NK-92 treated with Interleukin-12 subunit alpha and Interleukin-12 subunit beta, amount 100 ng/mL, for 24 hours (cell line): ENCODE data around the gene TDRD6.
"Not testable (repeated sequence)": the region's sequence is repeated elsewhere in the genome, so short reads cannot be mapped to it uniquely, and the experiment has no call there.

Source experiments
- DNase-seq: peaks from one replicate; lab custom pipeline; 2025; lab: John Stamatoyannopoulos, UW

Gene TDRD6, protein sequence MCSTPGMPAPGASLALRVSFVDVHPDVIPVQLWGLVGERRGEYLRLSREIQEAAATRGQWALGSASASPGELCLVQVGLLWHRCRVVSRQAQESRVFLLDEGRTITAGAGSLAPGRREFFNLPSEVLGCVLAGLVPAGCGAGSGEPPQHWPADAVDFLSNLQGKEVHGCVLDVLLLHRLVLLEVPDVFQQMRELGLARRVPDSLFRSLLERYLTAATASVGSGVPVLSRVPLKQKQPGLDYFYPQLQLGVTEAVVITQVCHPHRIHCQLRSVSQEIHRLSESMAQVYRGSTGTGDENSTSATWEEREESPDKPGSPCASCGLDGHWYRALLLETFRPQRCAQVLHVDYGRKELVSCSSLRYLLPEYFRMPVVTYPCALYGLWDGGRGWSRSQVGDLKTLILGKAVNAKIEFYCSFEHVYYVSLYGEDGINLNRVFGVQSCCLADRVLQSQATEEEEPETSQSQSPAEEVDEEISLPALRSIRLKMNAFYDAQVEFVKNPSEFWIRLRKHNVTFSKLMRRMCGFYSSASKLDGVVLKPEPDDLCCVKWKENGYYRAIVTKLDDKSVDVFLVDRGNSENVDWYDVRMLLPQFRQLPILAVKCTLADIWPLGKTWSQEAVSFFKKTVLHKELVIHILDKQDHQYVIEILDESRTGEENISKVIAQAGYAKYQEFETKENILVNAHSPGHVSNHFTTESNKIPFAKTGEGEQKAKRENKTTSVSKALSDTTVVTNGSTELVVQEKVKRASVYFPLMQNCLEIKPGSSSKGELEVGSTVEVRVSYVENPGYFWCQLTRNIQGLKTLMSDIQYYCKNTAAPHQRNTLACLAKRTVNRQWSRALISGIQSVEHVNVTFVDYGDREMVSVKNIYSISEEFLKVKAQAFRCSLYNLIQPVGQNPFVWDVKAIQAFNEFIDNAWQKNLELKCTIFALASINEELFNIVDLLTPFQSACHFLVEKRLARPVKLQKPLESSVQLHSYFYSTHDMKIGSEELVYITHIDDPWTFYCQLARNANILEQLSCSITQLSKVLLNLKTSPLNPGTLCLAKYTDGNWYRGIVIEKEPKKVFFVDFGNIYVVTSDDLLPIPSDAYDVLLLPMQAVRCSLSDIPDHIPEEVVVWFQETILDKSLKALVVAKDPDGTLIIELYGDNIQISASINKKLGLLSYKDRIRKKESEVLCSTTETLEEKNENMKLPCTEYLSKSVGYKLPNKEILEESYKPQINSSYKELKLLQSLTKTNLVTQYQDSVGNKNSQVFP (N-terminal part only)

DNA sequence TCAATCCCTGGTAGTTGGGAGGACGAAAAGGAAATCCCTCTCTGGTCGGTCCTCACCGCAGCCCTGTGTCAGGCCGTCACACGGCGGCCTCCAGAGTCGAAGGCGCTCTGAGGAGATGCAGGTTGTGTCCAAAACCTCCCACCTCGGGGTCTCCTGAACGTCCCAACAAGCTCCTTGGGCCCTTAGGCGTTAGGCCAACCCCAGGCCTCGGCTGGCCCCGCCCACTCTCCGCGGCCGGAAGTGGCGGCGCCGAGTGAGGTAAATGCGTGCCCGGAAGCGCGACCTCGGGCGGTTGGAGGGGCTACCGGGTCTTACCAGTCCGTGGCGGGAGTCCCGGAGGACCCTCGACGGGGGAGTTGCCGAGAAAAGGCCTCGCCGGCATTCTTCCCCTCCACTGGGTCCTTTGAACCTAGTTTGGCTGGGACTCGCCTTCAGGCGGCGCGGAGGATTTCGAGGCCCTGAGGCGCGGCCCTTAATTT is at the start of gene TDRD6:
TSS of gene TDRD6 (plus strand) at position 267 of the 479 bp plus-strand sequence. CDS start 244 bp downstream, outside the sequence.
- DNase-seq, result no peak

DNA sequence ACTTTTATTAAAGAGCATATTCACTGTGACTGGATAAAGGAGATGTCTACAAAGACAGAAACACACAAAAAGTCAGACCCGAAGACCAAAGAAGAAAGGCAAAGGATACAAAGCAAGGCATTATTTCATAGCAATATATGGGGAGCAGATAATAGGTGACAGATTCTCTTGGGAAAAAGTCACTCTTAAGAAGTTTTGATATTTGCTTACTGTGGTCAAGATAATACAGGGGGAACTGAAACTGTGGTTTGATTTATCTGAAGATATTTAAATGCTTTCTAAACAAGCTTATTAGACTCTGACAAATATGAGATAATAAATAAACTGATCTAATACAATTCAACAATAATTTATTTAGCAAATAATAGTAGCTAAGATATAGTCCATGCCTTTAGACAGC is 49.8 kb upstream of the TDRD6 start:
- DNase-seq, result no peak

DNA sequence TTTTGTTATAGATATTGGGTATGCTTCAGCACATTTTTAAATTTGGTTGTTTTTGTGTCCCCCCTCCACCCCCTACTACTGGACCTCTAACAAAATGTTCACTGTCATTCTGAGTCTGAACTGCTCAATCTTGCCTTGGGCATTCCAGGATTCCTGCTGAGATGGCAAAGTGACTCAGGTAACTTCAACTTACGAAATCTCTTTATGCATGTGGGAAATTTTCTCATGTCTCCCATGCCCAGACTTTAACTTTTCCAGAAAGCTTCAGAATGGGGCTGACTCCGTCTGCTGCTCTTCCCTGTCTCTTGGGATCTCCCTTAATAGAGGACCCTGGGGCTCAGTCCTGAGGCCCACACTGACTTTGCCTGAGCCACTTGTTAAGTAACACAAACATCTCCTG is 49.0 kb upstream of the TDRD6 start:
- no peak for DNase-seq

DNA sequence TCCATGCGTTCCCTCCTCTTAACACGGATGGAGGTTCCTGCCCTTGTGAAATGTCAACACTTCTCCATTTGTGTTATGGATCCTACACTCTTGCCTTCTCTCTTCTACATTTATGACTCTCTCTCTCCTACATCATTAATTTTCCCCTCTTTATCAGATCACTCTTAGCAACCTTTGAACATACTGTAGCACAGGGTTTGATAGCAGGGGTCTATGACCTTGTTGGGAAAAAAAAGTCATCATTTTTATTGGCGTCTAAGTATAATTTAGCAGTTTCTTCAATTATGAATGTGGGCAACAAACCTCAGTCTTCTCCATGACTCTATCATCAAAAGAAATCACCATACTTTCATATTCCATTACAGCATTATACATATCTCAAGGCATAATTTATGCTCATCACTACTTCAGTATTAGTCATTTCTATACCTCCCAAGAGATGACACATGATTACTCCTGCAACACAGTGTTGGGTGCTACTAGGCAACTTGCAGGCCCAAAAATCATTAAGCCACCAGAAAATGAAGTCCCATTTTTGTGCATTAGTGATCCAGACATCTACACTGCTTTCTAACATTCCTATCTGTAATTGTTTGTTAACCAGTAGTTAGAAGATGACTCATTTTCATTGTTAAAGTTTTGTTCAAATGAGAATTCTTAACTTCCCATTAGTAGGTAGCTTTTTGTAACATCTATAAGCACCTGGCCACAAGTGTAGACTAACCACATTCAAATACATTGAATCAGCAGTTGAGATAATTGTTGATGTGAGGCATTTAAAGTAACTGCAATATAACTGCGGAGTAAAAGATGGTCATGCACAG is 44.5 kb upstream of the TDRD6 start:
- no peak for DNase-seq

DNA sequence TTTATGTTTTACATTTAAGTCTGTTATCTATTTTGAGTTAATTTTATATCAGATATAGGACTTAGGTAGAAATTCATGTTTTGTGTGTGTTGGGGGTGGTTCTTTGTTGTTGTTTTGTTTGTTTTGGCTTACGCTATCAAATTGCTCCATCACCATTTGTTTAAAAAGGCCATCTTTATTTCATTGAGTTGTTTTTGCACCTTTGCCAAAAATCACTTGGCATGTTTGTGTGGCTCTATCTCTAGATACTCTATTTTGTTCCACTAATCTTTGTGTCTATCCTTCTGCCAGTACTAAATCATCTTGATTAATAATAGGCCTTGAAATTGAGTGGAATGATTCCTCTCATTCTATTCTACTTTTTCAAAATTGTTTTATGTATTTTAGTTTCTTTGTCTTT is 42.4 kb upstream of the TDRD6 start:
- no peak for DNase-seq

DNA sequence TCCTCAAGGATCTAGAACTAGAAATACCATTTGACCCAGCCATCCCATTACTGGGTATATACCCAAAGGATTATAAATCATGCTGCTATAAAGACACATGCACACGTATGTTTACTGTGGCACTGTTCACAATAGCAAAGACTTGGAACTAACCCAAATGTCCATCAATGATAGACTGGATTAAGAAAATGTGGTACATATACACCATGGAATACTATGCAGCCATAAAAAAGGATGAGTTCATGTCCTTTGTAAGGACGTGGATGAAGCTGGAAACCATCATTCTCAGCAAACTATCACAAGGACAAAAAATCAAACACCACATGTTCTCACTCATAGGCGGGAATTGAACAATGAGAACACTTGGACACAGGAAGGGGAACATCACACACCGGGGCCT is 39.6 kb upstream of the TDRD6 start:
- DNase-seq, result not testable (repeated sequence)

DNA sequence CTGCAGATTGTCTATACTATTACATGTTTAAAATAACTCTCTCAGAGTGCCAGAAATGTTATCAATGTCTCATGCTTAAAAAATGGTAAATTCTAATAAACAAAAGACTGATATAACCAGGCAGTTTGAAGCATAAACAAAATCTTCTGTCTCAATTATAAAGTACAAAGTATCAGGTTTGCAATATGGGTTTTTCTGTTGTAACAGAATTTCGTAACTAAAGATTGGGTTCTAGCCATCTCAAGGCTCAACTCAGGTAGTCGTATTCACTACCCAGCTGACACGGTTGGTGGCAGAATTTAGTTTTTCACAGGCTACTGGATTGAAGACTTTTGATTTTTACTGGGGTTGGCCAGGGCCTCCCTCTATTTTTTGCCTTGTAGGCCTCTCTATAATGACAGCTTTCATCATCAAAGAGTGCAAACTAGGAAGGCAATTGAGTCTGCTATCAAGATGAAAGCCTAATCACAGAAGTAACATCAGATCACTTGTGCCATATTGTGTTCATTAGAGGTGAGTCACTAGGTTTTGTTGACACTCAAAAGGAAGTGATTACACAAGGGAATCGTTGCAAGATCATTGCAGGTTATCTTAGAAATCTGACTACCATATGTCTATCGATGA is 38.7 kb upstream of the TDRD6 start:
- DNase-seq, result no peak

DNA sequence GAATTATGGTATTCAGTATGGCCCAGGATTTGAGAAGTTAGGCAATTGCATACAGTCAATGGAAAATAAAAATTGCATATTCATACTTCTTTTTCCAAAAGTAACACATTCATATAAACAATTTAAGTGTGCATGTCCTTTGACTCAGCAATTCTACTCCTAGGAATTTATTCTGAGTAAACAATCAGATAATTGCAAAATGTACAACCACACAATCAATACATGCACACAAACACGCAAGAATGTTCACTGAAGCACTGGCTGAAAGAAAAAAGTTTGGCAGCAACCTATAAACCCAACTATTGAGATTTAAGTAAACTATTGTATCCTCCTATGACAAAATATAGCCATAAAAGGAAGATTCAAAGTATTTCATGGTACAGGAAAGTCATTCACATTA is 36.7 kb upstream of the TDRD6 start:
- no peak for DNase-seq

DNA sequence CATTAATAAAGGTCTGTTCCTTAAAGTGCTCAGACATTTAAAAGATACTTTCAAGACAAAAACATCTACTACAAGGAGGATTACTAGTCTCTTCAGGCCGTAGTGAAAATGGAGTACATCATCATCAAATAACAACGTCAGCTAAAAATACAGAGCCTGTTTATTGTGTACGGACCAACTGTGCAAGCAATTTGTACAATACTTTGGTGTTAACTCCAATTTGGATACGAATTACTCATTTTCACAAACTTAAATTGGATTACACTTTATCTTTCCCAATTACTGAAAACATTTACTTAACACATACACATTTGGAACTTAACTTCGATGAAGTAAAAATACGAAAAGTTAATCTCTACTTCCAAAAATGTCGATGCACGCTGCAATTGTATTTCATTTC is 35.9 kb upstream of the TDRD6 start:
- no peak for DNase-seq

DNA sequence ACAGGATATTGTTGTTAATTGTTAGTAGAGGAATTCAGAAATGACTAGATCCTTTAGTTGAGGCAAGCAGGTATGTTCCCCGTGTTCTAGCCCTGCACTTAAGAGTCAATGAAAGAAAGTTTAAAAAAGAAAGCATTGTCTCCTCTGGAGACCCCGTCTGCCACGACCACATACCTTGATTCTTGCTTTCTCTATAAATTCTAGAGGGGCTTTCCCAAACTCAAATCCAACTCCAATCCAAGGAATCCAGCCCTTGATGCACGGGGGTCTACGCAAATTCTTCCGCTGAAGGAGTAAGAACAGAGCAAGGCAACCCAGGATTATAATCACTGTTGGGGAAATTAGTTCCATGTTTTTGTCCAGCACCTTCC is 35.5 kb upstream of the TDRD6 start:
- no peak for DNase-seq

DNA sequence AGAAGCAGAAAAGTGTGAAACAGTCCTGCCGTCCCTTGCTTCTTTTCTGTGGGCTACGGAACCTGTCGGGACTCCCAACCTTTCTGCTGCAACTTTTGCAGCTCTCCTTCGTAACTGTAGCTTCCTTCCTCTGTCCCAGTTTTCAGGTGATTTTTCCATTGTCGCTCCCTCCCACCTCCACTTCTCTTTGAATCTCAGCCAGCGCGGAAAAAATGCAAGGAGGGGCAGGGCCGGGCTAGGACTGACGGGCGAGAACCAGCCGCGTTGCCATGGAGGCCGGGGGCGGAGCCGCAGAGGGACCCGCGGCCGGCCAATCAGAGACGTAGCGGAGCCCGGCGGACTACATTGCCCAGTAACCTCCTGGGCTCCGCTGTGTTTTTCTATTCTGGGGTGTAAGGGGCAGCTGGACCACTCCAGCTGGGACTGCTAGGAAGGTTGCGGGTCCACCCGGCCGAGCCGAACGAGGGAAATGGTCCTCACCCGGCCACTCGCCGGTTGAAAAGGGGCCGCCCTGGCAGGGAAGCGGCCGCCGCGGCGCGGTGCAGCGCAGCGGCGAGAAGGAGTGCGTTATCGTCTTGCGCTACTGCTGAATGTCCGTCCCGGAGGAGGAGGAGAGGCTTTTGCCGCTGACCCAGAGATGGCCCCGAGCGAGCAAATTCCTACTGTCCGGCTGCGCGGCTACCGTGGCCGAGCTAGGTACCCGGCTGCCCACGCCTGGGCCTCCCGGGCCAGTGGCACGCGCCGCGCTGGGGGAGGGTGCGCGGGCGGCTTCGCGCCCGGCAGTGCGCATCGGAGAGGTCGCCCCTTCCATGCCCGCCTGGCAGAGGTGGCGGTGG is 34.9 kb upstream of the TDRD6 start, which contains the start of the genes CYP39A1 and SLC25A27:
TSS of gene CYP39A1 (minus strand) at position 216 of the 836 bp plus-strand sequence. CDS start 236 bp downstream, outside the sequence.
TSS of gene SLC25A27 (plus strand) at position 373 of the 836 bp plus-strand sequence. CDS start at position 591, 218 bp downstream.
- no peak for DNase-seq

DNA sequence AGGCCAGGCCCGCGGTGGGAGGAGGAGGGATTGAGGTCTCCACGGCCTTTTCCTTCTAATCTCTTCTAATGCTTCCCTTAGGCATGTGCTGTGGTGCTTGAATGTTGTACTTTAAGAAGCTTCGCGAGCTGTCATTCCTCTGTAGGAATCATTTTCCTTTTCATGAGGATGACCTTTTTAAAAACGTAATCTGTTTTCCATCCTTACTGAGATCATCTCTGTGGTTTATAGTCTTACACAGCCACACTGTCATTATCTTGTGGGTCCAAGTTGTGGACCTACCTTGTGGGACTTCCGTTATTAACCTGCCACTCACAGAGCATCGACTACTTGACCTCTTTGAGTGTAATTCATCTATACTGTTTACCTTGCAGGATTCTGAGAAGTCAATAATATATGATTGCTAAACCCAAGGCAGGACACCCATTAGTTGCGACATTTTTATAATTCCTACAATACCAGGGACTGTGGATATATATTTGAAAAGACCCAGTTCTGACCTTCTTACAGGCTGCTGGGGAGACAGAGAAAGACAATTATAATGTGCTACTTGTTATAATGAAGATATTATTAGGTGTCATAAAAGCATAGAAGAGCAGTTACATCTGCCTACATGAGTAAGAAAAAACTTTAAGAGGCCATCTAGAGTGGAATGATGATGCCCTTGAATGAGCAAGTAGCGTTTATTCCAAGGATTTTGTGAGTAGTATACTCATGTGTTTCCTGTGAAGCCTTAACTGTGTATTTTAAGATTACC is 34.1 kb upstream of the TDRD6 start:
- DNase-seq, result no peak

DNA sequence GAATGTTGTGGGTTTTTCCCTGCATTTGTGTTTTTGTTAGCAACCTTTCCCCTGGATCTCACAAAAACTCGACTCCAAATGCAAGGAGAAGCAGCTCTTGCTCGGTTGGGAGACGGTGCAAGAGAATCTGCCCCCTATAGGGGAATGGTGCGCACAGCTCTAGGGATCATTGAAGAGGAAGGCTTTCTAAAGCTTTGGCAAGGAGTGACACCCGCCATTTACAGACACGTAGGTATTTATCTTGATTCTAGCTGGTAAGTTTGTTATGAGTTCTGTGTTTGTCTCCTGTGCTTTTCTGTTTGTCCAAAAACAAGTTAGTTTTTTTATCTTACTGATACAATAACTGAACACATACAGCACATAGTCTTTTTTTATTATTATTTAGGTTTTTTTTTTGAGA is 31.9 kb upstream of the TDRD6 start:
- no peak for DNase-seq

DNA sequence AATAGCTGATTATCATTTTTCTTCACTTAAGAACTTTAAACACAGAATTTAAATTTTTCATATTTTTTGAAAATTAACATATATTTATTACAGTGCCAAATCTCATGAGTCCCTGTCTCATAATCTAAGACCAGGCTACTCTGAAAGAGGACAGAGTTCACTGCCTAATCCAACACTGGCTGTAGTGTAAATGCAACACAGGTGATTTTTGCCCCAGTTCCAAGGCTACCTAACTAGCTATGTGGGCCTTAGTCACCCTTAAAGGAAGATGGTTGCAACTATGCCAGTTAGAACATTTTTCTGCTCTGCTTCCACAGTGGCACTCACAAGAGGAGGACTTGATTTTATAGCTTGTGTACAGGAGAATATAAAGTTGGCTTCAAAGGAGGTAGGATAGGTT is 30.0 kb upstream of the TDRD6 start:
- no peak for DNase-seq

DNA sequence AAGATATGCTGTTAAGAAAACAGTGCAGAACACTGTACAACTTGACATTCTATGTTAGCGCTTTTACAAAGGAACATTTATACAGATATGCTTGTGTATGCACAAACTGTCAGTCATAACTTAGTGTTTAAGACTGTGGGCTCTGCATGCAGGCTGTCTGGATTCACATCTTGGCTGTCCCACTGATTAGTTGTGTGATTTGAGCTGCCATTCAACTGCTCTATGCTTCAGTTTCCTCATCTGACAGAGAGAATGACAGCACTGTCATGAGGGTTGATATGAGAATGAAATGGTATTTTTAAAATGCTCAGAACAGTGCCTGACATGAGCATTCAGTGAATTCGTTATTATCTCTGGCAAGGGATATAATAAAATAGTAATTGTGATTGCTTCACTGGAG is 26.2 kb upstream of the TDRD6 start:
- DNase-seq, result no peak

DNA sequence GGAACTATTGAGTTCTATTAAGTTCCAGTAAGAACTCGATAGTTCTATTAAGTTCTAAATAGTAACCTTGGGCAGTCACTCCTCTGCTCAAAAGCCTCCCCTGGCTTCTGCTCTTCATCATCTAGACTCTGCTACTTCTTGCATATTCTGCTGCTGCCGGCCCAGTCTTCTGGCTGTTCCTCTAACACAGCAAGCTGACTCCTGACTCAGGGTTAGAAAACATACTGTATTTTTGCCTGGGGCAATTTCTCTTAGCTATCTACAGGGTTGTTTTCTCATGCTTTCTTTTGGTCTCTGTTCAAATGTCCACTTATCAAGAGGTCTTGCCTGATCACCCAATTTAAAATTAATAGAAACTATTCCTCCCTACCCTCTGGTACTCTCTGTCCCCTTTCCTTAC is 20.3 kb upstream of the TDRD6 start:
- DNase-seq, result no peak

DNA sequence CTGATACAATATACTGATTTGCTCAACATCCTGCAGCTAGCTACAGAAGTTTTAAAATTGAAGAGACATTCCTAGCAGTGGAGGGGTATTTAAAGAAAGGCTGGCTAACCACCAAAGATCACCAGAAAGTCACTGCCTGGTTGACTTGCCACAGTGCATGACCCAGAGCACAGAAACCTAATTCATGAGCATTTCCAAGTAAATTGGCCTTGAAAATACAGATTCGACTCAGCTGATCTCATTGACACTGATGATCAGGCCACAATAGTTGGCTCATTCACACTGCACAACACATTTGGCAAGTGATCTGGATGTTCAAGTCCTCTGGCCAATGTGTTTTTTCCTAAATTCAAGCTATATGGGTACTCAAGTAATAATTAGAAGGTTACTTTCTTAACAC is 13.3 kb upstream of the TDRD6 start:
- no peak for DNase-seq

DNA sequence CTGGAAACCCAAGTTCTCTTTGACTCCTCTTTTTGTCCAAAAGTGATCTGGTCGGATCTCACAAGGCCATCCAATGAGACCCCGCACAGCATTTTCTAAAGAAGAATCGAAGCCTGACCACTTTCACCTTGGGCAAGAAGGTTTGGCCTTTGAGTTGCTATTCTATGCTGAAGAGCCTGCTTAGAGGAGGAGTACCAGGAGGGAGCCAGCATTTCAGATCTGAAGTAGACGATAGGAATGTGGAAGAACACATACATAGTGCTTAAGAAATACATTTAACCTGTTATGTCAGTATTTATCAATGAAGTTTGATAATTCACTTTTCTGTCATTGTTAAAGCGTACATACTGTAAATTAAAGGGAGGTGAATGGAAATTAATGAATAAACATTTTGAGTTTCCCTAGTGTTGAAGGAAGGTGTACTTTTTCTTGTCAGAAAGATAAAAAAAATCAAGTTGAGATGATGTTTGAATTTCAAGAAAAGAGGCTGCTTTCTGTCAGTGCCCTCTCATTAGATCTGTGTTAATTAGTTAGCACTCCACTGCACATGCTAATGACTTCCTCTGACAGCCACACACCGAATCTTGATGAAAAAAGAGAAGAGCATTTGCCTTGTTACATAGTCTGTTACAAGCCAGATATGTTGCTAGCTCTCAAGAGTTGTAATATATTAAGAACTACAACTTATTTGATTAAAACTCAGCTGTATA is 10.9 kb upstream of the TDRD6 start:
- no peak for DNase-seq
